DMS153 treated with DMSO at 0.1 percent for 48 hours (cell line): ENCODE measurements around the gene AMACR.
A peak's percentile ranks its signal among the peaks of the same experiment; 100 is the strongest.
"Not testable (repeated sequence)": the region's sequence is repeated elsewhere in the genome, so short reads cannot be mapped to it uniquely, and the experiment has no call there.

Experiments used
- DNase-seq: peaks from one replicate; lab custom pipeline; 2025; ENCODE audit not compliant: unreplicated experiment; lab: John Stamatoyannopoulos, UW

AMACR gene

GRCh38 chr5:34038390-34038789 lies 30.5 kb upstream of the AMACR start:
- DNase-seq = no peak

- DNase-seq = no peak
Observed at GRCh38 chr5:34037726-34038125, 29.9 kb upstream of the AMACR start.

DNA sequence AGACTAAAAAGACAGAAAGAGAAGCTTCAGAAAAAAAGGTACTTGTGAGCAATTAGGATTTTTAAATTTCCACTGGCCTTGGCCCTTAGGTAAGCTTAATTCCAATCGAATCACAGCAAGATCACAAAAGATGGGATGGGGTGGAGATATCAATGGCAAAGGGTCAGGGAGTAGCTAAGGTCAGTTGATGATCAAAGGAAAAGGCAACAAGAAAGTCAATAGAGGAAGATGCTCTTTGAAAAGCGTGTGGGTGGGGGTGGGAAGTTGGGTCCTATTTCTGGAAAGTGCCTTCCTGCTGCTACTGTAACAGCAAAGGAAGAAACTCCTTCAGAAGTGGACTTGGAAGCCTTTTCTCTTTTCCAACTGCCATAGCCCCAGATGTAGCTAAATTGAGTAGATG lies 27.9 kb upstream of the AMACR start:
- no peak for DNase-seq

DNA sequence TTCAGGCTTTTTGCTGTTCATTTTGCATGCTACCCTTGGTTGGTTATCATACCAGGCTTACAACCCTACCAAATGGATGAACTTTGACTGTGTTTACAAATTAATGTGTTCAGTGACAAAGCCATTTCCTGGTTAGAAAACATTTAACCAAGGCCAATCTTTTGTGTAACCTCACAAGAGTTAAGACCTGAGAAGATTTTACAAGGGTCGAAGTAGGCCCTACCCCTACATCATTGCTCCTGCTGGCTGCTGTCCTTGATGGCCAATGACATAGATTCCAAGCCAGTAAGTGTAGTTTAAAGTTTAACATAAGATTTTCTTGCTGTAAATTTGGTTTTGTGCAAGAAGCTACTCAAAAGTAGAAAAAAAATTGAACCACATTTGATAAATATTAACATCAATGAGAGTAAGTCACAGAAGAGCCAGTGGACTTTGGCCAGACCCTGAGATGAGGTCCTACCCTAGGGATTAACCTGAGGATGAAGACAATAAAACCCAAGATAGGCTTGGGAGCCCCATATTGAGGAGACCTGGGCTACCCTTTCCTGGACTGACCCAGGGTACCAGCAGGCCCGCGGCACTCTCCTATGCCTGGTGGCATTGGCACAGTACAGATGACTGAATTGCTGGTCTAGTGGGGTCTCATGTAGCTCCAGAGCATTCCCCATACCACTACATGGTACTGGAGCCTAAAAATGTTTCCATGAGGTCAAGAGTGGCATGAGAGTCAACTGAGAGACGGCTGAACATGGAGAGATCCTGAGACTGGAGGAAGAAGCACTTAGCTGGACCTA lies 26.9 kb upstream of the AMACR start:
- DNase-seq = no peak

DNA sequence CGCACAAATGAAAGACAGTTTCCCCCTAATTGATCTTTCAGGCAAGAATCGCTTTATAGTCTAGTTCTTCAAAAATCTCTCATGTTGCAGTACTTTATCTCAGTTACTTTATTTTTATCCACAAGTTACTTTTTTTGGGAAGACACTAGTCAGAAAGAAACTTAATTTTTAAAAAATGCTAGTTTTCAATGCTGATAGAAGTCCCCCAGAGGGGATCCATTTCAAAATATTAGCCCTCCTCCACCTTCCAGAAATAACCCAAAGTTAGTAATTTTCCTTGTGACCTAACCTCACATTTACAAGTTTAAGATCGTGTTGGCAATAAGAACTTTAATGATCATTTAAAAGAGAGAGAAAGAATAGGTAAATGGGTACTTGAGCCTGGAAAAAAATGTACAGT lies 24.1 kb upstream of the AMACR start:
- no peak for DNase-seq

DNA sequence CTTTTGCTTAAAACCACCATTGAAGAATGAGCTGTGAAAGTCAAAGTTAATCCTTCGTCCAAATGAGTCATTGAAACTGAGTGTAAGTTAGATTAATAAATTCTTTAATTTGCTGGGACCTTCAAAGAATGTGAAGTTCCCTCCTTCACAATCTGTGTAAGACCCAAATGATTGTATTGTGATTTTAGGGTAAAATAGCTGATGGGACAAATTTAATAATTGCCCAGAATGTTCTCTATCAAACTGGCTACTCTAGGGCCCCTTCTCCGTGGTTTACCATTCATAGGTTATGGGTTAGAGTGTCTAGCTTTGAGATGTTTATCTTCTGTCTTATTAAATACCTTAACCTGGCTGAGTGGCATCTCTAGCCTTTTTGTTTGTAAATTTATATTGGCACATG lies 23.3 kb upstream of the AMACR start:
- no peak for DNase-seq

DNA sequence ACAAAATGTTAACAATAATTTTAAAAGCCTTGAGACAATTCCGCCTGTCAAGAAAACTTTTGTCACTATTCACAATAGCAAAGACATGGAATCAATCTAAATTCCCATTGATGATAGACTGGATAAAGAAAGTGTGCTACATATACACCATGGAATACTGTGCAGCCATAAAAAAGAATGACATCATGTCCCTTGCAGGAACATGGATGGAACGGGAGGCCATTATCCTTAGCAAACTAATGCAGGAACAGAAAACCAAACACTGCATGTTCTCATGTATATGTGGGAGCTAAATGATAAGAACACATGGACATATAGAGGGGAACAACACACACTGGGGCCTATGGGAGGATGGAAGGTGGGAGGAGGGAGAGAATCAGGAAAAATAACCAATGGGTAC lies 22.7 kb upstream of the AMACR start:
- DNase-seq = not testable (repeated sequence)

DNA sequence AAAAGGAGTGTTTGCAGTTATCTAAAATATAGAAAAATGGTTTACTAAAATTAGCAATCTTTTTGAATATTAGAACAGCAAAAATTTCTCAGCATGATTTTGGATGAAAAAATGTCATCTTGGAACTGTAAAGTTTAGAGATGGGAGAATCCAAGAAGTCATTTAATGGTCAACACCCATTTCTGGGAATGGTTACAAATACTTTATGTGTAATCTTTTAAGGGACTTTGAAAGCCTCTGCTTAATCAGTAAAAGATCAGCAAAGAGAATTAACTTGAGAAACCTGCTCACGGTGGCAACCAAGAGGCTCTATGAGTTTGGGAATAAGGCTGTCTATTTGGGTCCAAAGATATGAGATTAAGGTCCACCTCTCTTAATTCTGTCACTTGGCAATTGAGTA lies 22.2 kb upstream of the AMACR start:
- no peak for DNase-seq

GRCh38 chr5:34028349-34028748 lies 20.5 kb upstream of the AMACR start:
- no peak for DNase-seq

DNA sequence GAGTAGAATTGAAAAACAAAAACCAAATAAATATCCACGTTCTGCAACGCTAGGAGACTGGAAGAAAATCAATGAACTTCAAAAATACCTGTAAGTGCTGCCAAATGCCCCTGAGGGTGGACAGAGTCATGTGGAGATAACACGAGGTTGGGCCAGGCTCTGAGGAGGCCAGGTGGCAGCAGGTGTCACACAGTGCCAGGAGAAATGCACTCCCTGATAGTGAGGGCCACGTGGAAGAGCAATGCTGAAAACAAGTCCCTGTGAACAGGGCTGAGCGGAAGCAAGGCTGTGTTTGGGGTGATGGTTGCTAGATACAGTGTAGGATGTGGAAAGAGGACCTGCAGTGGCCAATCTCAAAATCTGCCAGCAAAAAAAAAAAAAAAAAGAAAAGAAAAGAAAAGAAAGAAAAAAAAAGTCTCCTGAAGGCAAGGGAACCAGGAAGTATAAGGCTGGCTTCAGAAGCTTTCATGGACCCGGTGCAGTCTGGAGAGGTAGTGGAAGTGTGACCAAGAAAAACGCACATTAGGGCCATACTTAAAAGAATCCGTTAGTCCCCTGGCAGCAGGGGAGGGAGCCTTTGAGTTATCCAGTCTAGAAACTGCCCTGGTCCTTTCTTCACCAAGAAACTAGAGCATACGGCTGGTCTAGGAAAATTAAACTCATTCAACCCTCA lies 18.4 kb upstream of the AMACR start:
- DNase-seq = no peak

- DNase-seq = no peak
Observed at GRCh38 chr5:34022121-34022705, 14.4 kb upstream of the AMACR start.

DNA sequence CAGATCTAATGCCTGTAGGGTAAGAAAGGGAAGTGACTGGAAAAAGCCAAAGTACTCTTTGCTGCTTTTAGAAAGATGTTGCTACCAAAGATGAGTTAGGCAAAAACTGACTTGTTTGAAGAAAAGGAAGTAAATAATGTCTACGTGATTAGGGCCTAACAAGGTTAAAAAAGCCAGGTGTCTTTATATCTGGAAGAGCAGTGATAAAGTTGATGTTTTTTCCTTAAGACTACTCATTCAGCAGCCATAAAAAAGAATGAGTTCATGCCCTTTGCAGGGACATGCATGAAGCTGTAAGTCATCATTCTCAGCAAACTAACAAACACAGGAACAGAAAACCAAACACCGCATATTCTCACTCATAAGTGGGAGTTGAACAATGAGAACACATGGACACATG lies 13.5 kb upstream of the AMACR start:
- no peak for DNase-seq

- DNase-seq = no peak
Observed at GRCh38 chr5:34020726-34021125, 12.9 kb upstream of the AMACR start.

- no peak for DNase-seq
Observed at GRCh38 chr5:34017254-34017653, 9.4 kb upstream of the AMACR start.

DNA sequence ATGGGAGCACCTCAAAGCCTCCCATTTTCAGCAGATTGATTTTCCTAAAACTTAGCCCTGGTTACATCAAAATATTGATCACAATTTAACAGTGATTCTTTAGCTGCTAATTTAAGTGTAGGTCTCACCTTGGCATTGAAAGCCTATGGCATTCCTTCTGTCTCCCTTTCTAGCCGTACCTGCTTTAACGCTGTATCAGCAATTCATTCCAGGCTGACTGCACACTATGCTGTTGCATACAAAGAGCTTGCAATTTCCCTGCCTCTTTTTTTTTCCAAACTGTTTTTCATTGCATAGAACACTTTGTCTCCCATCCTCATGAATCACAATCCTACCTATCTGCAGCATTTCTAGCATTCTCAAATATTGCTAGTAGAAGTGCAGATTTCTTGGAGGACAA lies 8.9 kb upstream of the AMACR start:
- no peak for DNase-seq

DNA sequence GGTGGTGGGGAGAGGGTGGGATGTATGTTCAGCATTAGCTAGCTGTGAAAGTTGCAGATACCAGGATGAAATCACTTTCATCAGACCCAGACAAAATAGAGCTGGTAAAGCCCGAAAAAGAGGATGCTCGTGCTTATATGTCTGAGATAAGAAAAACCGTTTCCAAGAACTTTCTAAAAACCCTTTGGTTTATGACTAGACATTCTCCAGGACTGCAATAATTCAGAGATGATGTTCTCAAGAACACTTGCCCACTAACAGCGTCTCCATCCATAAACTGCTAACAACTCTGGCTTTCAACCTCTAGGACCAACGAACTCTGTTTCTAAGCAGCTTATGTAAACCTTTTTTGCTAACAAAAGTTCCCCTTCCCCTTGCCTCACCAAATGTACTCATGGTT lies 8.4 kb upstream of the AMACR start:
- no peak for DNase-seq

- no peak for DNase-seq
Observed at GRCh38 chr5:34015120-34015822, 7.4 kb upstream of the AMACR start.

DNA sequence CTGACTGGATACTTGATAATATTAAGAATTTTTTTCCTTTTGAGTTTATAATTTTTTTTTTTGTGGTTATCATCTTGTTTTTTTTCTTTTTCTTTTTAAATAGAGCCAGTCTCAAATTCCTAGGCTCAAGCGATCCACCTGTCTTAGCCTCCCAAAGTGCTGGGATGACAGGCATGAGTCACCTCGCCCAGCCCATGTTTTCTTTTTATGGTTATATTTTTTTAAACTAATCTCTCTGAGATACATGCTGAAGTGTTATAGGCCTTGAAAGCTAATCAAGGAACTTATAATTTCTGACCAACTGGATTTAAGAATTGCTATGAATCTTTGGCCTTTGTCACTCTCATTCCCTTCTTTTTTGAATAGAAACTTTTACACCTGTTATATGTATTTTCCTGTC lies 6.8 kb upstream of the AMACR start:
- no peak for DNase-seq

DNA sequence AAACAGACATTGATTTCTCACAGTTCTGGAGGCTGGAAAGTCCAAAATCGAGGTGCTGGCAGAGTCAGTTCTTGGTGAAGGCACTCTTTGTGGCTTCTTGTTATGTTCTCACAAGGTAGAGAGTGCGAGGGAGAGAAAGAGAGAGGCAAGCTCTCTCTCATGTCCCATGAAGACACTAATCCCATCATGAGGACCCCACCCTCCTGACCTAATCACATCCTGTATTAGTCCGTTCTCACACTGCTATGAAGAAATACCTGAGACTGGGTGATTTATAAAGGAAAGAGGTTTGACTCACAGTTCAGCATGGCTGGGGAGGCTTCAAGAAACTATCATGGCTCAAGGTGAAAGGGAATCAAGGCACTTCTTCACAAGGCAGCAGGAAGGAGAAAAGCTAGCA lies 5.7 kb upstream of the AMACR start:
- no peak for DNase-seq

DNA sequence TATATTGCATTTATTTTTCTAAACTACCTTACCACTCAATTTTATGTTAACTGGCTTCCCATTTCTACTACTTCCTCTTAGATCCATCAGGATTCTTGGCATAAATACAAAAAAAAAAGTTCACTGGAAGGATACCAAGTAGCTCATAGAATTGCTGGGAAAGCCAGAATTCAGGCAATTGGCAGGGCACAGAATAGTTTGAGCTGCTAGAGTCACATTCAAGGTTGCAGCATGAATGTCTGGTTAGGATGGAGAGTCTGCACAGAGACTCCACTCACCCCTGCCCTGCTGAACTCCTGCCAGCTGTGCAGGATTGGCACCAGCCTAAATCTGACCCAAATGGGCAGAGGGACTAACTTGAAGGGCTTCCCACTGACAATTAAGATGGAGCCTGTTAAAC lies 4.9 kb upstream of the AMACR start:
- no peak for DNase-seq

- DNase-seq = no peak
Observed at GRCh38 chr5:34011536-34011935, 3.7 kb upstream of the AMACR start.

DNA sequence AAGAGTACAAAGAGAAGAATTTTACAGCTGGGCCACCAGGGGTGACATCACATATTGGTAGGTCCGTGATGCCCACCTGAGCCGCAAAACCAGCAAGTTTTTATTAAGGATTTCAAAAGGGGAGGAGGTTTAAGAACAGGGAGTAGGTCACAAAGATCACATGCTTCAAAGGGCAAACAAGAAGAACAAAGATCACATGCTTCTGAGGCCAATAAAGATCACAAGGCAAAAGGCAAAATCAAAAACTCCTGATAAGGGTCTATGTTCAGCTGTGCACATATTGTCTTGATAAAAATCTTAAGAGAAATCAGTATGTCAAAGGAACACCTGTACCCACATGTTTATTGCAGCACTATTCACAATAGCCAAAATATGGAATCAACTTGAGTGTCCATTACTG lies 2.3 kb upstream of the AMACR start:
- DNase-seq = peak; percentile 68
